Common myeloid progenitor, CD34-positive (primary cell): ENCODE results near the gene ABLIM2.

Experiments used
- CTCF ChIA-PET: fragments of 350-600 bp; sonication (Branson Sonifier 250); formaldehyde crosslinking; loops from one replicate; lab custom pipeline; 2021; ENCODE audit warnings: antibody characterized with exemption; lab: Charles Lee
- POLR2A ChIA-PET: fragments of 350-600 bp; sonication (Branson Sonifier 250); formaldehyde crosslinking; loops from one replicate; lab custom pipeline; 2021; ENCODE audit warnings: antibody characterized with exemption; lab: Charles Lee
- DNase-seq, 3 donors: peaks; one replicate each; pipeline versions ENCODE4 v3.0.0 to v3.0.0-alpha.2; 2013
- H3K27ac ChIP-seq, 2 experiments: 1 replicate in 1 of 2; 2 replicates in 1 of 2; pipeline ENCODE4 v1.7.0; 2013; ENCODE audit warnings: inconsistent platforms in 2 of 2, low read length in 2 of 2, mild to moderate bottlenecking in 2 of 2, low read depth in 1 of 2, moderate library complexity in 1 of 2; ENCODE audit not compliant: severe bottlenecking in 2 of 2, insufficient read depth in 1 of 2, poor library complexity in 1 of 2
- H3K27me3 ChIP-seq, 5 experiments: replicated peaks in 2 of 5; 1 replicate in 3 of 5; 2 replicates in 2 of 5; pipeline versions ENCODE4 v1.6.1 to v1.7.0; 2013; ENCODE audit warnings: low read length in 4 of 5, mild to moderate bottlenecking in 2 of 5, moderate library complexity in 2 of 5, inconsistent platforms in 1 of 5; ENCODE audit not compliant: insufficient read depth in 5 of 5, control insufficient read depth in 4 of 5
- H3K36me3 ChIP-seq, 4 experiments: 1 replicate in 2 of 4; 2 replicates in 2 of 4; pipeline versions ENCODE4 v1.6.1 to v1.7.0; 2013; ENCODE audit warnings: low read length in 3 of 4, control low read depth in 1 of 4, mild to moderate bottlenecking in 1 of 4; ENCODE audit not compliant: control insufficient read depth in 4 of 4, insufficient read depth in 4 of 4
- H3K4me1 ChIP-seq, 4 experiments: 1 replicate in 3 of 4; 2 replicates in 1 of 4; pipeline versions ENCODE4 v1.6.1 to v1.7.1; 2013; ENCODE audit warnings: low read length in 3 of 4, mild to moderate bottlenecking in 3 of 4, control low read depth in 1 of 4, inconsistent platforms in 1 of 4, moderate library complexity in 1 of 4; ENCODE audit not compliant: control insufficient read depth in 4 of 4, insufficient read depth in 4 of 4; ENCODE audit errors: control extremely low read depth in 1 of 4
- H3K4me3 ChIP-seq, 7 experiments: 1 replicate in 4 of 7; 2 replicates in 3 of 7; pipeline versions ENCODE4 v1.5.1 to v1.7.0; 2013; ENCODE audit warnings: mild to moderate bottlenecking in 7 of 7, low read length in 6 of 7, moderate library complexity in 6 of 7, inconsistent platforms in 2 of 7, low read depth in 2 of 7, control low read depth in 1 of 7; ENCODE audit not compliant: insufficient read depth in 4 of 7, control insufficient read depth in 1 of 7; ENCODE audit errors: extremely low read depth in 1 of 7
- H3K9me3 ChIP-seq, 5 experiments: 1 replicate in 4 of 5; 2 replicates in 1 of 5; pipeline versions ENCODE4 v1.6.1 to v1.7.1; 2013; ENCODE audit warnings: low read length in 4 of 5, mild to moderate bottlenecking in 2 of 5, inconsistent platforms in 1 of 5, low read depth in 1 of 5, moderate library complexity in 1 of 5; ENCODE audit not compliant: control insufficient read depth in 4 of 5, insufficient read depth in 2 of 5; ENCODE audit errors: control extremely low read depth in 1 of 5
- WGBS: methylation state at CpG from one replicate; pipeline ENCODE4 v1.1.5; 2013; ENCODE audit not compliant: insufficient coverage; 5-methylcytosine and 5-hydroxymethylcytosine counted together

The ABLIM2 gene

GRCh38 chr4:8125526-8126056 lies 33.0 kb downstream of the ABLIM2 start:
- DNase-seq: no peak
- Histone ChIP-seq H3K27ac (no peak overlapping the region), H3K27me3 (peaks cover 0 to 55% (median 8%) of the 10 kb centered on the region in 5 experiments), H3K36me3 (no peaks in the 10 kb centered on the region), H3K4me1 (no peaks in the 10 kb centered on the region), H3K4me3 (no peak overlapping the region), H3K9me3 (no peaks in the 10 kb centered on the region)
- ChIA-PET POLR2A (no interaction called here), CTCF (no interaction called here)
- 92% methylated on average over 19 of the region's 20 CpGs for WGBS

GRCh38 chr4:8123870-8124269 lies 34.7 kb downstream of the ABLIM2 start:
- POLR2A ChIA-PET: no interaction called here
- Histone ChIP-seq H3K36me3 (no peaks in the 10 kb centered on the region), H3K9me3 (no peaks in the 10 kb centered on the region), H3K27me3 (peaks cover 0 to 58% (median 8%) of the 10 kb centered on the region in 5 experiments), H3K4me1 (no peaks in the 10 kb centered on the region), H3K4me3 (no peak overlapping the region), H3K27ac (no peak overlapping the region)
- WGBS: 81% methylated on average over 5 of the region's 5 CpGs
- CTCF ChIA-PET: no interaction called here
- DNase-seq: no peak

- no peak overlapping the region for H3K27ac ChIP-seq
- no peaks in the 10 kb centered on the region for H3K9me3 ChIP-seq
- H3K4me3 ChIP-seq: no peak overlapping the region
- POLR2A ChIA-PET: no interaction called here
- CTCF ChIA-PET: no interaction called here
- H3K4me1 ChIP-seq: no peaks in the 10 kb centered on the region
- H3K36me3 ChIP-seq: no peaks in the 10 kb centered on the region
- WGBS: 82% methylated on average over 7 of the region's 8 CpGs
- H3K27me3 ChIP-seq: peaks cover 0 to 62% (median 8%) of the 10 kb centered on the region in 5 experiments
- no peak for DNase-seq
Measured at GRCh38 chr4:8123389-8123788, 35.2 kb downstream of the ABLIM2 start.

GRCh38 chr4:8122746-8123145 lies 35.9 kb downstream of the ABLIM2 start:
- H3K27me3 ChIP-seq: peaks cover 0 to 62% (median 8%) of the 10 kb centered on the region in 5 experiments
- 97% methylated on average over 7 of the region's 10 CpGs for WGBS
- no peak overlapping the region for H3K4me3 ChIP-seq
- no peak for DNase-seq
- H3K9me3 ChIP-seq: no peaks in the 10 kb centered on the region
- CTCF ChIA-PET: no interaction called here
- no peaks in the 10 kb centered on the region for H3K4me1 ChIP-seq
- POLR2A ChIA-PET: no interaction called here
- no peaks in the 10 kb centered on the region for H3K36me3 ChIP-seq
- no peak overlapping the region for H3K27ac ChIP-seq

- Histone ChIP-seq H3K4me3 (no peak overlapping the region), H3K4me1 (no peaks in the 10 kb centered on the region), H3K36me3 (no peaks in the 10 kb centered on the region), H3K27me3 (peaks cover 0 to 75% (median 6%) of the 10 kb centered on the region in 5 experiments), H3K27ac (no peak overlapping the region), H3K9me3 (no peaks in the 10 kb centered on the region)
- POLR2A ChIA-PET: no interaction called here
- no peak for DNase-seq
- 91% methylated on average over 13 of the region's 16 CpGs for WGBS
- CTCF ChIA-PET: interaction anchor here (1.3 kb wide), 1 partner anchor 11 kb away, joined by 3 read pairs; no protein-coding TSS in a partner anchor
Measured at GRCh38 chr4:8121292-8122015, 37.2 kb downstream of the ABLIM2 start.

GRCh38 chr4:8120501-8120900 lies 38.1 kb downstream of the ABLIM2 start:
- no peak for DNase-seq
- Histone ChIP-seq H3K4me1 (no peaks in the 10 kb centered on the region), H3K9me3 (no peaks in the 10 kb centered on the region), H3K36me3 (no peaks in the 10 kb centered on the region), H3K27me3 (peaks cover 0 to 76% (median 5%) of the 10 kb centered on the region in 5 experiments), H3K4me3 (no peak overlapping the region), H3K27ac (no peak overlapping the region)
- POLR2A ChIA-PET: no interaction called here
- CTCF ChIA-PET: no interaction called here
- WGBS: 77% methylated on average over 11 of the region's 12 CpGs

- no peaks in the 10 kb centered on the region for H3K4me1 ChIP-seq
- H3K27me3 ChIP-seq: peaks cover 0 to 78% (median 5%) of the 10 kb centered on the region in 5 experiments
- no peaks in the 10 kb centered on the region for H3K9me3 ChIP-seq
- ChIA-PET CTCF (no interaction called here), POLR2A (no interaction called here)
- no peak overlapping the region for H3K4me3 ChIP-seq
- WGBS: 65% methylated on average over 18 of the region's 18 CpGs
- H3K36me3 ChIP-seq: no peaks in the 10 kb centered on the region
- no peak overlapping the region for H3K27ac ChIP-seq
- DNase-seq: no peak
Measured at GRCh38 chr4:8119877-8120276, 38.7 kb downstream of the ABLIM2 start.
